K562 (cell line): ENCODE measurements around the gene SAP30BP. TPM values are rescaled to one million over a fixed set of nuclear protein-coding genes. Genes with fewer than 3 reads are reported as not detected.

Experiments
- ATAC-seq: fragments of 200-7000 bp; cut with Tn5 transposase; 3 replicates; pipeline ENCODE4 v1.9.1; 2020; ENCODE audit warnings: moderate library complexity
- BruUV-seq: library from RNA; stranded (reverse); fragments of 400-500 nt; replicated peaks from 2 replicates; lab custom pipeline; 2021; lab: Mats Ljungman, UMichigan
- CTCF ChIA-PET: fragments of 300-600 bp; formaldehyde crosslinking; extraction: SDS; loops from one replicate; lab custom pipeline; 2021; ENCODE audit warnings: low intra/inter-chr PET ratio; lab: Yijun Ruan, JAX
- POLR2A ChIA-PET: fragments of 300-600, 350-650 bp; sonication (Branson Sonifier 250); formaldehyde crosslinking; extraction: SDS; loops from one replicate; lab custom pipeline; 2021; ENCODE audit warnings: antibody characterized with exemption, inconsistent platforms; lab: Yijun Ruan, JAX
- DNase-seq, 4 experiments: peaks; one replicate each; pipeline versions ENCODE4 v3.0.0 to v3.0.0-alpha.2; 2011 to 2018; ENCODE audit warnings: low spot score in 3 of 4, mixed read lengths in 3 of 4; ENCODE audit errors: extremely low read depth in 1 of 4
- FAIRE-seq: peaks from 2 replicates; lab custom pipeline; 2011; peaks lifted over from hg19 to GRCh38; lab: Jason Lieb, UNC
- H2AFZ ChIP-seq: 2 replicates; pipeline ENCODE4 v1.6.0; 2011; ENCODE audit warnings: low read depth, low read length, control low read depth, inconsistent platforms
- H3K27ac ChIP-seq: fragments of 200-600 bp; 3 replicates; pipeline ENCODE4 v1.8.0; 2011; ENCODE audit warnings: low read depth, mild to moderate bottlenecking, control low read depth, inconsistent platforms, low read length, moderate library complexity, mixed read lengths; ENCODE audit errors: extremely low read depth
- H3K27me3 ChIP-seq, 2 experiments: fragments of 300-600 bp in 1 of 2; 2 replicates in 1 of 2; 3 replicates in 1 of 2; pipeline versions ENCODE4 v1.6.0 to v1.8.0; 2011; ENCODE audit warnings: inconsistent platforms in 2 of 2, low read length in 2 of 2, mild to moderate bottlenecking in 1 of 2, mixed read lengths in 1 of 2, moderate library complexity in 1 of 2; ENCODE audit not compliant: control insufficient read depth in 2 of 2, insufficient read depth in 2 of 2
- H3K36me3 ChIP-seq: fragments of 300-600 bp; 3 replicates; pipeline ENCODE4 v1.8.0; 2011; ENCODE audit warnings: mild to moderate bottlenecking, low read length, inconsistent platforms; ENCODE audit not compliant: control insufficient read depth, insufficient read depth
- H3K4me1 ChIP-seq, 2 experiments: fragments of 200-600 bp in 1 of 2; replicated peaks in 1 of 2; 2 replicates in 1 of 2; 3 replicates in 1 of 2; pipeline versions ENCODE4 v1.5.1 to v1.8.0; 2011; ENCODE audit warnings: inconsistent platforms in 2 of 2, low read length in 2 of 2, mild to moderate bottlenecking in 1 of 2, mixed read lengths in 1 of 2, moderate library complexity in 1 of 2; ENCODE audit not compliant: control insufficient read depth in 2 of 2, insufficient read depth in 2 of 2
- H3K4me2 ChIP-seq: 2 replicates; pipeline ENCODE4 v1.6.1; 2011; ENCODE audit warnings: low read length, control low read depth, inconsistent platforms, mixed read lengths; ENCODE audit not compliant: insufficient read depth
- H3K4me3 ChIP-seq: fragments of 200-600 bp; sonication (generic), shearing (Covaris generic); 2 replicates; pipeline ENCODE4 v1.5.1; 2016; ENCODE audit warnings: control low read depth, inconsistent platforms
- H3K79me2 ChIP-seq: fragments of 200-600 bp; 3 replicates; pipeline ENCODE4 v1.8.0; 2011; ENCODE audit warnings: low read length, inconsistent platforms; ENCODE audit not compliant: control insufficient read depth, insufficient read depth
- H3K9ac ChIP-seq, 2 experiments: 2 replicates each; pipeline versions ENCODE4 v1.6.0 to v1.6.1; 2011; ENCODE audit warnings: low read depth in 2 of 2, low read length in 2 of 2, control low read depth in 1 of 2, inconsistent platforms in 1 of 2, mild to moderate bottlenecking in 1 of 2, mixed read lengths in 1 of 2; ENCODE audit not compliant: insufficient read depth in 1 of 2
- H3K9me1 ChIP-seq: one replicate; pipeline ENCODE4 v1.6.0; 2011; ENCODE audit warnings: inconsistent platforms, mild to moderate bottlenecking, low read length, moderate library complexity; ENCODE audit not compliant: control insufficient read depth, insufficient read depth
- H3K9me3 ChIP-seq: replicated peaks from 2 replicates; pipeline ENCODE4 v1.5.1; 2011; ENCODE audit warnings: low read depth, low read length, inconsistent platforms; ENCODE audit not compliant: control insufficient read depth, insufficient read depth
- H4K20me1 ChIP-seq: replicated peaks from 2 replicates; pipeline ENCODE4 v1.6.1; 2011; ENCODE audit warnings: low read length, inconsistent platforms, mixed read lengths; ENCODE audit not compliant: control insufficient read depth, insufficient read depth
- C11orf30 ChIP-seq: fragments of 450-650 bp; IDR thresholded peaks from 2 replicates; pipeline ENCODE4 v1.6.1; 2016; ENCODE audit warnings: low read depth, mild to moderate bottlenecking
- RAD21 ChIP-seq, 2 experiments: fragments of 250-450 bp in 1 of 2; fragments of 450-650 bp in 1 of 2; sonication (Bioruptor Pico) in 1 of 2; formaldehyde crosslinking in 1 of 2; IDR thresholded peaks in 1 of 2; conservative IDR thresholded peaks in 1 of 2; 2 replicates each; pipeline versions ENCODE4 v1.4.0 to v1.8.0; 2020 to 2022; ENCODE audit warnings: mild to moderate bottlenecking in 2 of 2, moderate library complexity in 1 of 2
- ZNF354B ChIP-seq: fragments of 250-450 bp; sonication (Bioruptor Pico); IDR thresholded peaks from 2 replicates; pipeline ENCODE4 v1.4.0; 2020
- ZNF384 ChIP-seq: IDR thresholded peaks from 2 replicates; pipeline ENCODE4 v1.6.1; 2012; ENCODE audit warnings: low read depth, low read length, improper control_type of control experiment
- WGBS: fragments of 100-300 bp; shearing (Covaris generic); methylation state at CpG from one replicate; pipeline ENCODE4 v1.1.6; 2016; ENCODE audit warnings: low coverage, mixed read lengths; ENCODE audit not compliant: insufficient coverage; ENCODE audit errors: missing lambda C conversion rate; 5-methylcytosine and 5-hydroxymethylcytosine counted together
- in situ Hi-C: fragments of 300-500 bp; cut with MboI; formaldehyde crosslinking; loops from 4 replicates; pipeline ENCODE4 v1.15.0; 2018; ENCODE audit warnings: inconsistent platforms, mixed read lengths
- intact Hi-C: fragments of 100-400 bp; cut with micrococcal nuclease; formaldehyde crosslinking; loops from 2 replicates; pipeline ENCODE4 v1.14.2; 2022
- polyA plus RNA-seq, 8 experiments: library from polyadenylated mRNA; depleted of rRNA in 4 of 8; stranded (reverse) in 5 of 8; unstranded in 3 of 8; fragments of >200 nt; fragmentation: Nextera tagmentation in 2 of 8; fragmentation: Illumina TruSeq in 1 of 8; extraction: Ambion mirVana in 2 of 8; extraction: Trizol in 1 of 8; gene quantifications; 2 replicates each; pipeline versions ENCODE4 v1.2.1 to v1.2.3, GENCODE V29; 2011 to 2014; ENCODE audit warnings: inconsistent platforms in 1 of 8, missing spikeins in 1 of 8
- total RNA-seq, 7 experiments: library from RNA; depleted of rRNA in 6 of 7; stranded (reverse); fragments of >200 nt in 6 of 7; fragmentation: Illumina TruSeq in 2 of 7; extraction: Trizol in 2 of 7; gene quantifications; 2 replicates each; pipeline versions ENCODE4 v1.2.1 to v1.2.3, GENCODE V29; 2011 to 2021; ENCODE audit warnings: low replicate concordance in 1 of 7
- TF ChIP-seq, protein P1 (sequence below), 3 experiments: IDR thresholded peaks in 2 of 3; conservative IDR thresholded peaks in 1 of 3; 2 replicates each; pipeline ENCODE4 v1.5.1; 2011 to 2012; ENCODE audit warnings: low read length in 3 of 3, mild to moderate bottlenecking in 3 of 3, control low read depth in 2 of 3, improper control_type of control experiment in 1 of 3, inconsistent platforms in 1 of 3, low read depth in 1 of 3, mixed read lengths in 1 of 3, moderate library complexity in 1 of 3; ENCODE audit not compliant: insufficient read depth in 2 of 3

The SAP30BP gene
- total and polyA plus RNA-seq, 9 of the 15 experiments (the other 6 are each of a cell fraction or from before 2014, with no cell fraction given), result 45.3 to 154 (median 71.7) TPM

DNA sequence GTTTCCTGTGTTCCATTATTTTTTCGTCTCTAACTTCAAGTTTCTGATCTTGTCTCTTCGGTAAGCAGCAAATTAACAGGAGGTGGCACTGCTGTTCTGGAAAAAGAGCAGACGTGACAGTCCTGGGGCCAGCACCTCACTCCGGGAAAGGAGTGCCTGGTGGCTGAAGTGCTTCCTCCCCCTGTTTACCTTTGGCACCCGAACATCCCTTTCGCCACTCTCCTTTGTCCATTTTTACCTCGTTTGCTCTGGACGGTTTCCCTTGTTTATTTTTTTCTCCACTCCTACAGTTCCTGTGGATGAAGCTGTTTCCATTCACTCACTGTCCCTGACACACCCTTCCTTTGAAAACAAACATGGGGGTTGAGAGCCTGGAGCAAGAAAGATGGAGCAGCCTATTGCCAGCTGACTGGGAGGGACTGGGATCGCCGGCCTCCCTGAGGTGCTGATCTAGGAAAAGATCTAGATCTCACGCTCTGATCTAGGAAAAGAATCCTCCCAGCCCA is 12.6 kb downstream of the SAP30BP start:
- TF ChIP-seq C11orf30 (no peak), ZNF384 (no peak), ZNF354B (CRISPR knock-in tag) (no peak), RAD21 (CRISPR knock-in tag; conservative IDR thresholded peaks at IDR 0.05 in 1 of 2, IDR thresholded peaks at IDR 0.05 in 1 of 2) (peak in 1 of 2 experiments; percentile 19; a peak in 1 of 4 replicates)
- TF ChIP-seq, protein P1, sequence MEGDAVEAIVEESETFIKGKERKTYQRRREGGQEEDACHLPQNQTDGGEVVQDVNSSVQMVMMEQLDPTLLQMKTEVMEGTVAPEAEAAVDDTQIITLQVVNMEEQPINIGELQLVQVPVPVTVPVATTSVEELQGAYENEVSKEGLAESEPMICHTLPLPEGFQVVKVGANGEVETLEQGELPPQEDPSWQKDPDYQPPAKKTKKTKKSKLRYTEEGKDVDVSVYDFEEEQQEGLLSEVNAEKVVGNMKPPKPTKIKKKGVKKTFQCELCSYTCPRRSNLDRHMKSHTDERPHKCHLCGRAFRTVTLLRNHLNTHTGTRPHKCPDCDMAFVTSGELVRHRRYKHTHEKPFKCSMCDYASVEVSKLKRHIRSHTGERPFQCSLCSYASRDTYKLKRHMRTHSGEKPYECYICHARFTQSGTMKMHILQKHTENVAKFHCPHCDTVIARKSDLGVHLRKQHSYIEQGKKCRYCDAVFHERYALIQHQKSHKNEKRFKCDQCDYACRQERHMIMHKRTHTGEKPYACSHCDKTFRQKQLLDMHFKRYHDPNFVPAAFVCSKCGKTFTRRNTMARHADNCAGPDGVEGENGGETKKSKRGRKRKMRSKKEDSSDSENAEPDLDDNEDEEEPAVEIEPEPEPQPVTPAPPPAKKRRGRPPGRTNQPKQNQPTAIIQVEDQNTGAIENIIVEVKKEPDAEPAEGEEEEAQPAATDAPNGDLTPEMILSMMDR (IDR thresholded peaks at IDR 0.05 in 2 of 3, conservative IDR thresholded peaks at IDR 0.05 in 1 of 3; ENCODE audit: insufficient read depth in 2 of 3, low read depth in 1 of 3, low read length in 3 of 3), result peak in 1 of 3 experiments; percentile 21; a peak in 2 of 6 replicates
- no peaks in the 10 kb centered on the region for H3K9me3 ChIP-seq
- peaks cover 5% of the 10 kb centered on the region for H3K9me1 ChIP-seq
- CTCF ChIA-PET, result interaction anchor here (0.7 kb wide), 1 partner anchor 68 kb away, joined by 4 read pairs; no protein-coding TSS in a partner anchor
- no peak overlapping the region for H3K27ac ChIP-seq
- no peaks in the 10 kb centered on the region for H3K27me3 ChIP-seq
- intact Hi-C loops, result no loop called here
- H3K79me2 ChIP-seq, result peaks cover 53% of the 10 kb centered on the region
- peaks cover 0 to 15% of the 10 kb centered on the region in 2 experiments; a peak in 2 of 5 replicates for H3K4me1 ChIP-seq
- peak overlapping the region in 1 of 2 experiments; percentile 50; a peak in 1 of 4 replicates for H3K9ac ChIP-seq
- 79% methylated on average over 10 of the region's 11 CpGs for WGBS
- no TSS peak for BruUV-seq
- no peak for DNase-seq
- H2AFZ ChIP-seq, result no peak overlapping the region
- in situ Hi-C loops, result no loop called here
- no peak overlapping the region for H3K4me3 ChIP-seq
- H3K4me2 ChIP-seq, result no peak overlapping the region
- FAIRE-seq, result no peak
- H4K20me1 ChIP-seq, result no peaks in the 10 kb centered on the region; the same call in 1 of the 2 replicates
- H3K36me3 ChIP-seq, result peaks cover 62% of the 10 kb centered on the region
- POLR2A ChIA-PET, result interaction anchor here (0.6 to 1.3 kb wide), 2 partner anchors 19 to 39 kb away, joined by 3 to 4 read pairs; no protein-coding TSS in a partner anchor
- ATAC-seq, result no peak
